NCI-H2107 (cell line): ENCODE measurements around the gene LINC01488.

Experiments used
- DNase-seq: peaks from one replicate; lab custom pipeline; 2025; lab: John Stamatoyannopoulos, UW

The LINC01488 gene

DNA sequence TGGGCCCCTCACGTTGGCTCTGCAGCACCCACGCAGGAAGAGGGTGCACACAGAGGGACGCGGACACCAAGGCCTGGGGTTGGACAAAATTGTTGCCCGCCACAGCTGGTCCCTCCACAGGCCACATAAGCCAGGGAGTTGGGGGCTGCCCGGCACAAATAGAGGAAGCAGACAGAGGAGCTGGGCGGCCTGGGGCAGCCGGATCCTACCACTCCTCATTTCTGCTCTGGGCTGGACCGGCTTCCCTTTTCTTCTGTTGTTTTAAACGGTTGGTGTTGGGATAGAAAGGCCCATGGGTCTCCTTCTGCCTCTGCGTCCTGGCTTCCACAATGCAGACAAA lies 36.4 kb upstream of the LINC01488 start:
- DNase-seq = no peak

DNA sequence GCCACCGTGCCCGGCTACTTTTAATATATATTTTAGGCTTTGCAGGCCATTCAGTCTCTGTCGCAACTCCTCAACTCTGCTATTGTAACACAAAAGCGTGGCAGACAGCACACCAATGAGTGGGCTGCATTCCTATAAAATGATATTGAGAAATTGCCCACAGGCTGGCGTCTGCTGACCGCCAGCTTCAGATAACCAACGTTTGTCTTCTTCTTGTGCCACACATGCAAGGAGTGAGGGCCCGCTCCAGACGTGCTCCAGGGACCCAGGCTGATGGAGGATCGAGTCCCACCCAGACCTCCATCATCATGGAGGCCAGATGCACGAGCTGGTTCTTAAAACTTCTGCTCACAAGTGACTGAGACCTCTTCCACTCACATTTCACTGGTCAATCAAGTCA lies 35.4 kb upstream of the LINC01488 start:
- no peak for DNase-seq

GRCh38 chr11:69447786-69448185 lies 33.7 kb upstream of the LINC01488 start:
- DNase-seq = no peak

GRCh38 chr11:69448471-69449284 lies 32.8 kb upstream of the LINC01488 start:
- no peak for DNase-seq

GRCh38 chr11:69449320-69450063 lies 32.0 kb upstream of the LINC01488 start:
- DNase-seq = no peak

DNA sequence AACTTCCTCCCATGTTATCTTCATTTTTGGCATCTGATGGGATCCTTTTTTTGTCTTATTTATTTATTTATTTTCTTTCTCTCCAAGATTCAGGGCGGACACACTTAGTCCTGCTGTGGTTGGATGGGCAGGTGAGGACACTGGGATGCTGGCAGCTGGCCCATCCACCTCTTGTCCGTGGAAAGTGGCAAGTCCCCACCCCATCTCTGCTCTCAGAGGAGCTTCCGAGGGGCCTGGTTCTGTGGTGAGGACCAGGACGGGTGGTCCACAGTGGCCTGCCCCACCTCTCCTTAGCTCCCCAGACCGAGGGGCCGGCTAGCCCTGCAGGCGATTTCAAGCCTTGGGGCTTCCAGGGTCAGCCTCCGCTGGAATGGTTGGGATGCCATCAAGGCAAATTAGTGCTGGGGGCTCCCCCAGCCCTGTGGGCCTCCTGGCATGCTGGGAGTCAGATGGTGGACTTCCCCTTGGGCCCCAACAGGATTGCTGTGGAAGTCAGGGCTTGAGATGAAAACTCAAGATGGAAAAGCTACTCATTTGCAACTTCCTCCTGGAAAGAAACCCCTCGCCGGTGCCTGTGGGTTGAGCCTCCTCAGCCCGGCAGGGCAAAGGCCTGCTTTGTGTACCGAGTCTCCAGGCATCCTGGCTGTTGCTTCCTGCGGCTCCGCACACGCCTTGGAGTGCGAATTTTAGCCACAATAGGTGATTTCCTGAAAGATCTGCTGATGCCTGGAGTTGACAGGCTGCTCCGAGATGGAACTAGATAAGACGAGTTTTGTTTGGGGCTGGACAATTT lies 31.2 kb upstream of the LINC01488 start:
- no peak for DNase-seq

DNA sequence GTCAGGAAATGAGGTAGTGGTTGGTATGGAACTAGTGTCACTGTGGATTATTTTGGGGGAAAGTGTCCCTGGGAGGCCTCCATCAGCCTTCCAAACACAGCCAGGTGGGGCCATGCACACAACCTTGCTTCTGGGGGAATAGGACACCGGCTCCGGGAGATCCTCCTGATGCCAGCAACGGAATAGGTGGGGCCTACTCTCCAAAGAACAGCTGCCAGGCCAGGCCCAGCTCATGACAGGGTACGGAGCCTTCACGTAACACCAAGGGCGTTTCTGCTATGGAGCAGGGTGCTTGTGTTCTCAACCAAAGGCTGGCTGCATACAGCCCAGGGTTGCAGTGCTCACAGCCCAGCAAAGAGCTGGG lies 30.6 kb upstream of the LINC01488 start:
- DNase-seq = no peak

- no peak for DNase-seq
Measured at GRCh38 chr11:69451289-69451688, 30.2 kb upstream of the LINC01488 start.

DNA sequence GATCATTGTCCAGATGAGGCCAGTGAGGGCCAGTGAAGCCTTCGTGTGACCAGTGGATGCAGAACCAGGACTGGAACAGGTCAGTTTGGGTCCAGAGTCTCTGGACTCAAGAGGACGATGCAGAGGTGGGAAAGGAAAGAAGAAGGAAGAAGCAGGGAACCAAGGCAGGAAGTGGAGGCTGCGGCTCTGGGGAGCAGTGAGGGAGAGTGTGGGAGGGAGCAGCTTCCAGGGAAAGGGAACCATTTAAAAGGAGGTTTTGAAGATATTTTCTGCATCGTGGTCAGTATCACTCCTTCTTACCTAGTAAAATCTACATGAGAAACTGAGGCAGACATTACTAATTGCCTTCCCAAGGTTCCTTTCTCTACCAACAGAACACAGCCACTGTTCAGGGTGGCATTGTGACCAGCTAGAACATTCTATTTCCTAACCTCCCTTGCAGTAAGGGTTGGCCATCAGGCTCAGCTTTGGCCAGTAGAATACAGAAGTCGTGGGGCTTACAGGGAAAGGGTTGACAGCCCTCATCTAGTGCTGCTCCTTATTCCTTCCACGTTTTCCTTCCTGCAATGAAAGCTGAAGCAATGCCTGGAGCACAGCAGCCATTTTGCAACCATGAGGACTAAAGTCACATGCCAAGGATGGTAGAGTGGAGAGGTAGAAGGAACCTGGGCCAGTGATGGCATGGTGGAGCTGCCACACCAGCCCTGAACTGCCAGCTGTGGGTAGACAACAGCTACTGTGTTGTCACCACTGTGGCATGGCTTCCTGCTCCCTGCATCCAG lies 29.1 kb upstream of the LINC01488 start:
- DNase-seq = no peak

GRCh38 chr11:69453151-69453550 lies 28.3 kb upstream of the LINC01488 start:
- DNase-seq = no peak

DNA sequence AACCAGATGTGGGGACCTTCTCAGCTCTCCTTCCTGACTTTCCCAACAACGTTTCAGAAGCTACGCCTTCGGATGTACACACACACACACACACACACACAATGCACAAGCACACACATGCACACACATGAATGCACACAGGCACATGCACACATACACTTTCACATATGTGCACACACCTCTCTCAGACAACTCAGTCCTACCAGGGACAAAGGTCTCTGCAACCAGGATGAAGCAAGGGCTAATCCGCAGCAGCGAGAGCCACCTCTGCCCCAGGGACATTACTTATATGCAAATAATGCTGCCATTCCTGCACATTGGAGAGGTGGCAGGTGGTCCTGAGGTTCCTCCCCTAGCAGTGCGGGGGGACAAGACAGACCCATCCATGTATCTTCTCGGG lies 27.4 kb upstream of the LINC01488 start:
- DNase-seq = no peak

DNA sequence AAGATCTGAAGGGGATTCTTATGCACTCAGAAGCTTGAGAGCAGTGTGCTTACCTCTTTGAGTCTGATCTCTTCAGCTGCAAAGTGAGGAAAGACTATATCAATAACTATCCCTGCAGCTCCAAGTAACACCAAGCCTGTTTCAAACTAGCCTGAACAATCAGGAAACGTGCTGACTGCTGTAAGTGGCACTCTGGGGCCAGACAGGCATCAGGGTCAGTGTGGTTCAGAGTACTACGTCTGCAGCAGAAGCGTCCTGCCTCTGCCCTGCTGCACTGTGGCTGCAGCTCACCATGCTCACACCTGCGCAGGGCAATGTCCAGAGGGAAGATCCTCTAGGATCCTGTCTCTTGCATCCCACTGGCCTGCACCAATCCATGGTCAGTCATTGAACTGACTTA lies 25.5 kb upstream of the LINC01488 start:
- DNase-seq = no peak

DNA sequence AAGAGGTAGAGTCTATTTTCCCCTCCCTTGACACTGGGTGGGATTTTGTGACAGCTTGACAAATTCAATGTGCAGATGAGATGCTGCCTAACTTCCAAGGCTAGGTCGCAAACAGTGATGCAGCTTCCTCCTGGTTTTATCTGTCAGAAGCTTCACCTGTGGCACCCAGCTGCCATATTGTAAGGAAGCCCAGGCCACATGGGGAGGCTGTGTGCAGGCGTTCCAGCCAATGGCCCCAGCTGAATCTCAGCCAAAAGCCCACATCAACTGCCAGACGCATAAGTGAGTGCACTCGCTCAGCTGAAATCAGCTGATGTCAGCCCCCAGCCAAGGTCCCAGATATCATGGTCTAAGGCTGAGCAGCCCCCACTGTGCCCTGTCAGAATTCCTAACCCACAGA lies 24.8 kb upstream of the LINC01488 start:
- DNase-seq = no peak

GRCh38 chr11:69459848-69460539 lies 21.5 kb upstream of the LINC01488 start:
- DNase-seq = no peak

DNA sequence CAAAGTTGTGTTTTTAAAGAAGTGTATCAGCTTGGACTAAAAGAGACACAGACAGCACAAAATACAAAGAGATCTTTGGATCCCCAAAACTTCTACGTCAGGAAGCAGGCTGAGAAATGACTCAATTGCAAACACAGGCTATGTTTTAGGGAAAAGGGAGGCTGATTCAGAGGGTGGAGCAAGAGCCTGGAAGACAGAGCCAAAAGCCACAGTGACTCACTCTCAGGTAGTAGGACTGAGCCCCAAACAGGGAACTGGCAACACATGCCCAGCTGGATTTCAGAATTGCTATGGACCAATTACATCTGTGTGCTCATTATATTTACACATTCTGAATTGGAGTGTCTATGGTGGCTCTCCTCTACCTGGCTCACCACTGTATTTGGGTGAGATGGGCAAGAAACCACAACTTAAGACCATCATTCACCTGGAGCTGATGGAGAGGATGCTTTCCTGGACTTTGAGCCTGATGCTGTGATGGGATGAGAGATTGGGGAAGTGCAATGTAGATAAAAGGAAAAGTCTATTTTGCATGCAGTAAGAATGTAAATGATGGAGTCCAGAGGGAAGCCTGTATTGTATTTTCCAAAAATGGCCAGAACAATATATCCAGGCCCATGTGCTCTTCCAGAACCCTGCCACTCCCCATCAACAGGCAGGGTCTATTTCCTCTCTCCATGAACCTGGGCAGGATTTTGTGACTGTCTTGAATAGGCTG lies 20.8 kb upstream of the LINC01488 start:
- DNase-seq = no peak

DNA sequence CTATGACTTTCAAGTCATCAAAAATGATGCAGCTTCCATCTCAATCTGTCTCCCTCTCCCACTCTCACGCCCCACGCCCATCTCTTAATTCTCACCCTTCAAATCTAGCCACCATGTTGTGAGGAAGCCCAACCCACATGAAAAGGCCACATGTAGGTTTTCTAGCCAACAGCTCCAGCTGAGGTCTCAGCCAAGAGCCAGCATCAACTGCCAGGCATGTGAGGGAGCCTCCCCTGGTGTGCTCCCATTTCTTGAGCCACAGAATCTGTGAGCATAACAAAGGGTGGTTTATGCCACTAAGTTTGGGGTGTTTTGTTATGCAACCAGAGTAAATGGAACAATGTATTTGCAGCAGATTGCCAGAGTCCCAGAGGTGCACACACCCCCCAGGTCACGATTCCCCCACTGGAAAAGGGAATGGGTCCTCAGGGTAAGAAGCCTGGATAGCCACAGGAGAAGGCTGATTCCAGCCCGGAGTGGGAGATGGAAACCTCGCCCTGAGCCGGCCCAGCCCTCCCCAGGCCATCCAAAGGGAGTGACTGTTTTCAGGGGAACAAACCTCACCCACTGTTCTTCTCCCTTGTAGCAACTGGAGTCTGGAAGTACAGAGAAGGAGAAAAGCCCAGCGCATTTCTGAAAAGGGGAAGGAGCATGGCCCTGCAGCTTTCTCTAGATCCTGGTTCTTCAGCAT lies 20.0 kb upstream of the LINC01488 start:
- no peak for DNase-seq

DNA sequence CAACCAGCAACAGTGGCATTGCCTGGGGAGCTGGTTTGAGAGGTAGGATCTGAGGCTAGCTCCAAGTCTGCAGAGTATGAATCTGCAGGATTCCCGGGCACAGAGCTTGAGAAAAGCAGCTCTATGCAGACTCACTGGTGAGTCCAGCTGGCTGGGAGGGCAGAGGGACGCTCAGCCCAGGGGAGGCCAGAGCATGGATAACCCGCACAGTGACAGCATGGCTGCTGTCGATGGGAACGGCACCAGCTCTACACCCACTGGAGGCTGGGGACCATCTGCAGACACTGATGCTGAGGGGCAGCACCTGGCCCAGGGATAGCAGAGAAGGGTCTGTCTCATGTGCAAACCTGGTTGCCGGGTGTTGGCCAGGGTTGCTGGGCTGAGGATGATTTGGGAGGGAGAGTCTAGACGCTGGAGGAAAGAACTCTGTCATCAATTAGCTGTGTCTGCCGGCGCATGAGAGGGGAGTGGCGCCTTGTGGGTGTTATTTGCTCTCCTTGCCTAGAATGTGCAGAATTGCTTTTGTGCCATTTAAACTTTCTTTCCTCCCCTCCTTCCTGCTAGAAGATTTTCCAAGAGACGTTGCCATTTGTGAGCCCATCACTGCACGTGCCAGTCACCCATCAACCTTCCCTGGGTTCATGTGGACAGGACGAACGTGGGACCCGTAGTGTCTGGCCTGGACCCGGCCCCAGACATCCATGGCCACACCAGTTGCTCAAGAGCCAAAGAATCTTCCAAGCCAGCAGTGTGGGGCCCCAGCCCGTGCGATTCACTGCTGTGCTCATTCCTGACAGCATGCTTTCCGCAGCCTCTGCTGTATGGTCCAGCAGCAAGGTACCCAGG lies 19.1 kb upstream of the LINC01488 start:
- DNase-seq = no peak

DNA sequence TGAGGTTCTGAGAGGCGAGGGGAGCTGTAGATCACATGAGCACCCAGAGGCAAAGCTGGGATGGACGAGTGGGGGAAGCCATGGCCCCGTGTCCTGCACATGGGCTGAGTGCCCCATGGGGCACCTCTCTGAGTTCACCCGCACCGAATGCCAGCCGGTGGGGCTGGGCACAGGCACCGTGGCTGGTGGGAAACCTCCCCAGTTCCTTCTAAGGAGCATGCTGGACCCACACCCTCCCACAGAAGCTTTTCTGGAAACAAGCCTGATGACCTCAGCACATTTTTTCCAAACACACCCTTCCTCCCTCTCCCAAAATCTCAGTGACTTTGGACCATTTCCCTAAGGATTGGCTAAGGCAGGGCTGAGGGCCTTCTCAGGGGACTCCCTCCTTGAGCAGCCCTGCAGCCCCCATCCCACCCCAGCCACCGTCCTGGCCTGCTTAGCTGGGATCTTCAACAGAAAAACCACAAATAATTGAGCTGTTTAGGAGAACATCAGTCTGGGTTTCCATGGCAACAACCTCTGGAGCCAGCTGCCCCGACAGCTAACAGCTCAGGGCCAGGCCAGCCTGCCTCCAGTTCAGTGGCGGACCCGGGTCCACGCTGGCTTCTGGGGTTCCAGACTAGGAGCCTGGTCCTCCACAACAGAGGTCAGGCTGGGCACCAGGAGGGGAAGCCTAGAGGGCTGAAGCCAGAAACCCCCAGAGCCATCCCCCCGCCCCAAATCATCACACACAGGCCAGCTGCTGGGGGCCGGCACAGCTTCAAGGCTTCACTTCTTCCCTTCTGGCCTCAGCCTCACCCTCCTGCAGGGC lies 18.1 kb upstream of the LINC01488 start:
- no peak for DNase-seq
